Measurements from ENCODE around the gene SCD5.

Gene SCD5

GRCh38 chr4:82696117-82696860 lies 102.3 kb downstream of the SCD5 start:
- DNase-seq (ENCODE audit: low read depth in 3 of 3, low spot score in 1 of 3) = no peak

GRCh38 chr4:82694892-82695291 lies 103.7 kb downstream of the SCD5 start:
- DNase-seq (ENCODE audit: low read depth in 3 of 3, low spot score in 1 of 3) = no peak

DNA sequence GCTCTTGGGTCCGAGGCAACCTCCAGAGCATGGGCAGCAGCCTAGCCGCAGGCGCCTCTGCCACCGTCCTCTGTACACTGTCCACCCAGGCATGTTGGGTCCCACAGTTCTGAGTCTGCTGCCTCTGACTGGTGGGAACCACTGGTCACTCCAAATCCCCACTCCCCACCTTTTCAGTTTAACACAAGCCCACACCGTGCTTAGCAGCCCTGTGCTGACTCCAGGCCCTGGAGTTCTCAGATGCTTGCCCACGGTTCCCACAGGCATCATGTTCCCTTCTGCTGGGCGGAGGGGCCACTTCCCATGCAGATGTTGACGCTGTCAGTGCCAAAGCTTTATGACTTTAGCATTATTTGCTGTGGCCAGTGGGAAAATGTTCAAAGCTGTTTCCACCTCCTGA lies 104.5 kb downstream of the SCD5 start:
- no peak for DNase-seq (ENCODE audit: low read depth in 3 of 3, low spot score in 1 of 3)

GRCh38 chr4:82692101-82692780 lies 106.4 kb downstream of the SCD5 start:
- no peak for DNase-seq (ENCODE audit: low read depth in 3 of 3, low spot score in 1 of 3)

DNA sequence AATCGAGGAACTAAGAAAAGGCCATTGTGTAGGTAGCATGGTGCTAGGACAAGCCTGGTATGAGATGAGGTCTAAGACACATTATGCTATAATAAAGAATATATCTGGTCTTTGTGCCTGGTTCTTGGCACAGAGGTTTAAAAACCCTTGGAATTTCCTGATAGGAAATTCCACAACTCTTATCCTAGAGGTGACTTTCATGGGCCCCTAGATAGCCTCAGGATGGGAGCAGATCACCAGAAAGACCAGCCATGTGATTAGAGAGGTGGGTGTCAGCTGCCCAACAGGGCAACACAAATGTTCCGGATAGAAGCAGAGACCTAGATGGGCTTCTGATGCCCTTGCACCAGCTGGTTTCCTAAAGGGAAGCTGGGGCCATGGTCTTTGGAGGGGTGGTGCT lies 107.2 kb downstream of the SCD5 start:
- no peak for DNase-seq (ENCODE audit: low read depth in 3 of 3, low spot score in 1 of 3)

GRCh38 chr4:82688091-82688795 lies 110.4 kb downstream of the SCD5 start:
- no peak for DNase-seq (ENCODE audit: low read depth in 3 of 3, low spot score in 1 of 3)

- no peak for DNase-seq (ENCODE audit: low read depth in 3 of 3, low spot score in 1 of 3)
Measured at GRCh38 chr4:82687531-82687930, 111.1 kb downstream of the SCD5 start.

DNA sequence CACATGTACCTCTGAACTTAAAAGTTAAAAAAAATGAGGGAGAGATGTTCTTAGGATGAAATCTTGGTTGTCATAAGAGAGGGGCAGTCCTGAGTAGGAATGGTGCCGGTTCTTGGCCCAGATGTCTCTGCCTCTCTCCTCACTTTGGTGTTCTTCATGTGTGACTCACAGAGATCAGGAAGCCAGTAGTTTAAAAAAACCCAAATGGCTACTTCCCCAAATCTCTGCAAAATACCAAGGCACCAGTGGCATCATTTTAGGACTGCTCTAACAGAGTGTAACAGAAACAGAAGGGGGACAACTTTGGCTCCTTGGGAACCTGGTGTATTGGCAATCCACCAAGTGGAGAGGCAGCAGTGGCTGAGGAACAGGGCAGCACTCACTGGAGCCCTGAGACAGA lies 116.8 kb downstream of the SCD5 start:
- no peak for DNase-seq (ENCODE audit: low read depth in 3 of 3, low spot score in 1 of 3)

DNA sequence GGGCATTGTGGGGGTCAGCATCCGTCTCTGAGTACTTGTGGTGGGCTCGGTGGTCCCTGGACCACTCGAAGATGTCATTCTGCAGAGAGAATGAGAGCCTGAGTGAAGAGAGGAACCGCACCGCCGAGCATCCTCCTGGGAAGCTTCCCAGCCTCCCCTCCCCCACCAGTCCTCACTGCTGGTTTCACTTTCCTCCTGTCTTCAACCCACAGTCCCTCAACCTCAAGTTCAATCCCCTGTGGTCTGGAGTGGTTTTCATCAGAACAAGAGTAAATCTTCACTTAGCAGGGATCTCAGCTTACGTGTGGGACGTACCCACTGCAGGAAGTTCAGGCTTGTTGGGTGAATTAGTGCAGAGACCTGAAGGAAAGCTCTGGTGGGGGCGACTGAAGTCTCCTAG lies 117.8 kb downstream of the SCD5 start:
- DNase-seq (ENCODE audit: low read depth in 3 of 3, low spot score in 1 of 3) = no peak

DNA sequence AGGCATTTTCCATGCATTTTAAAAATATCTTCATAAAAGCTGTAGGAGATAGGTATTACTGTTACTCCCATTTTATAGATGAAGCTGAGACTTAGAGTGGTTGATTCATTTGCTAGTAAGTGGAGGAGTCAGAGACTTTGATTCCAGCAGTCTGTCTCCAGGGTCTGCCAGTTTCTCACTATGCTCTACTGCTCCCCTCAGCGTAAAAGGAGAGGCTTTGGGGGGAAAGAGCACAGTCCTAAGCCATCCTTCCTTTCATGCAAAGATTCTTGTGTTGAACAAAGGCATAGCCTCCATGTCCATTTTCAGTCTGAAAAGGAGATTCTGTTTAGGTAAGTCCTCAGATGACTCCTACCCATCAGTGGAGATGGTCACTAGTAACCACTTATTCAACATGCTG lies 119.1 kb downstream of the SCD5 start:
- no peak for DNase-seq (ENCODE audit: low read depth in 3 of 3, low spot score in 1 of 3)

DNA sequence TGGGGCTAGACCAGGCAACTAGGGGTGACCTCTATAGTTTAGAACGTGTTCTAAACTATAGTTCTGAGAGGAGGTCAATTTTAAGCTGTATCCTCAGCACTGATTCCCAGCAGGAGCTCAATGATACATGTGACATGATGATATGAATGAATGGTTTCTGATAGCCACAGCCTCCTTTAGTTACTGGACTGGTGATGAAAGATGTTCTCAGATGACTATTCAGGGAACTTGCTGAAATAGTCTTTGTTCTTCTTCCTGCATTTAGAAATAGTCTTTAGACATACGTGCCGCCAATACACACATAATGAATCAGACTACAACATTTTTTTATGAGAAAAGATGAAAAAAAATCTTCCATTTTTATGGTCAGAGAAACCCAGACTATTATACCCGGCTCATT lies 120.5 kb downstream of the SCD5 start:
- no peak for DNase-seq (ENCODE audit: low read depth in 3 of 3, low spot score in 1 of 3)

GRCh38 chr4:82677327-82677726 lies 121.3 kb downstream of the SCD5 start:
- no peak for DNase-seq (ENCODE audit: low read depth in 3 of 3, low spot score in 1 of 3)

DNA sequence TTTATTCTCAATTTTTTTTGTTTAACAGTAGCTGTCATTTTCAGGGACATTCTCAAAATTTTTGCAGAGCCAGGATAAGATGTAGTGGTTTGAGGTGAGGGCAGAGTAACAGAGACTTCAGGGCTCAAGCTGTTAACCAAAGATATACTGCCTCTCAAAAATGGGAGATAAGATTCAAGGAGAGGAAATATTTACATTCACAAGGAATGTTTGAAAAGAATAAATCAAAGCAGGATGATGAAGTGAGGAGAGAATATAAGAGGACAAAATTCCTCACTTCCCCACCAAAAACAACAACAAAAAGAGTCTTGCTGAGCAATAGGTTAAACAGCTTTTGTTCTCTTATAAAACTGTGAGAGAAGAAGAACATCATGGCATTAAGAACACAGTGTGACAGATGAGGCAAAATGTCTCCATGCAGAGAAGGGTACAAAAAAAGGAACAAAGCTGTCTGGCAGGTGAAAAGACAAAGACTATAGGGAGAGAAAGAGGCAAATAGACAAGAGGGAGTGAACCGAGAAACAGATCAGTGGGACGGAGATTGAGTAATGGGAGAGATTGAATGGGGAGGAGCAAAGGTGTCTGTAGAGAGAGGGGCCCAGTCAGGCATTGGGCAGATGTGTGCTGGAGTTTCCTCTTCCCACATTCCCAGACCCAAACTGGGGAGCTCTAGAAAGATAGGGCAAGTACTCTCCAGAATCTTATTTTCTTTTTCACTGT lies 130.7 kb downstream of the SCD5 start:
- no peak for DNase-seq (ENCODE audit: low read depth in 3 of 3, low spot score in 1 of 3)

GRCh38 chr4:82666970-82667665 lies 131.5 kb downstream of the SCD5 start:
- no peak for DNase-seq (ENCODE audit: low read depth in 3 of 3, low spot score in 1 of 3)

GRCh38 chr4:82661181-82661992 lies 137.2 kb downstream of the SCD5 start:
- no peak for DNase-seq (ENCODE audit: low read depth in 3 of 3, low spot score in 1 of 3)

DNA sequence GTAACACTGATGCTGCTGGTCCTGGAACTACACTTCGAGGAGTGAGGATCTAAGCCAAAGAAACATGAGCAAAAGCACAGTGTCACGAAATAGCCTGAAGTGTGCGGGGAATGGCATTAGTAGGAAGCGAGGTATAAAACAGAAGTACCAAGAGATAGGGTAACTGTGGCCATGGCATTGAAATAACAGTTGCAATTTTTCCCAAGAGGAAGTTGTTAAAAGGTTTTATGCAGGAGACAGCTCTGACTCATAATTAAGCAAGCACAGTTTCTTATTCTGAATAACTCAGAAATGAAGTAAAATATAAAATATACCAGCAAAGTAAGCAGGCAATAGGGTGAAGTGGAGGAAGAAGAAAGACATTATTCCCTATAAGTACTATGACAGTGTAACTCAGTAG lies 146.5 kb downstream of the SCD5 start:
- DNase-seq (ENCODE audit: low read depth in 3 of 3, low spot score in 1 of 3) = no peak

- no peak for DNase-seq (ENCODE audit: low read depth in 3 of 3, low spot score in 1 of 3)
Measured at GRCh38 chr4:82650868-82651267, 147.7 kb downstream of the SCD5 start.

DNA sequence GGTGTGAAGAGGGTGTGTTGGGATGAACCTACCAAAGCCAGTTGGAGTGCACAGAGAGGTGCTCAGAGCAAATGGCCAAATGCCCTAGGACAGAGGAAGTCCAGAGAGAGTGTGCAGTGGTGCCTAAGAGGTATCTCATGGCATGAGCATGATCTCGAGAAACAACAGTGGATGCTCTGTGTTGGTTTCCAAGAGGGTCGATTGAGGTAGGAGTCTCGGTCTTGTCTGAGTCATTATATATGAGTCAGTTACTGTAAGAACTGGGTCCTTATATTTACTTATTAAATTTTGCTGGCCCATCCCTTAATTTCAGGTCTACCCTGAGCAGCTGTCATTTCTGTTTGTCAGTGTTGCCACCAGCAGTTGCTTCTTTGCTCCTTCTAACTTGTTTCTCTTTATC lies 150.2 kb downstream of the SCD5 start:
- no peak for DNase-seq (ENCODE audit: low read depth in 3 of 3, low spot score in 1 of 3)

GRCh38 chr4:82645936-82646565 lies 152.5 kb downstream of the SCD5 start:
- no peak for DNase-seq (ENCODE audit: low read depth in 3 of 3, low spot score in 1 of 3)

GRCh38 chr4:82644734-82645126 lies 153.9 kb downstream of the SCD5 start:
- DNase-seq (ENCODE audit: low read depth in 3 of 3, low spot score in 1 of 3) = no peak

All from stimulated activated CD4-positive, alpha-beta T cell treated with anti-CD3 and anti-CD28 coated beads, TNF-alpha, amount 100 ng/mL, for 1 hour (primary cell).